ENCODE results near the gene TMSB4Y. TPM values are rescaled to one million over a fixed set of nuclear protein-coding genes. Genes with fewer than 3 reads are reported as not detected.
A peak's percentile ranks its signal among the peaks of the same experiment; 100 is the strongest.

TMSB4Y gene
- total and polyA plus RNA-seq, 2 of the 13 experiments (the other 11 are each of a cell fraction or from before 2014, with no cell fraction given): 0.15 to 0.49 TPM

DNA sequence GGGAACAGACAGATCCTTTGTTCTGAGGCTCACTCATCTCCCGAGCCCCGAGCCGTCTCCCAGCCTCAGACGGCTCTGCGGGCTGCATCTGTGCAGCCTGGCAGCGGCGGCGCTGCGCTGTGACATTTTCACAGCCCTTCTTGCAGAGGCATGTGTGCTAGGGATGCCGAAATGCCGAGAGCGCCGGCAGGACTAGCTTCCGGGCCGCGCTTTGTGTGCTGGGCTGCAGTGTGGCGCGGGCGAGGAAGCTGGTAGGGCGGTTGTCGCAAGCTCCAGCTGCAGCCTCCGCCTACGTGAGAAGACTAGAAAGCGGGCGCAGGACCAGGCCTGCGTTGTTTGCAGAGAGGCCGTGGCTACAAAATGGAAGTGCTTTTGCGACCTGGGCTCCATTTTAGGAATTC, at the start of gene TMSB4Y (continued):
- TF ChIP-seq, protein P1, sequence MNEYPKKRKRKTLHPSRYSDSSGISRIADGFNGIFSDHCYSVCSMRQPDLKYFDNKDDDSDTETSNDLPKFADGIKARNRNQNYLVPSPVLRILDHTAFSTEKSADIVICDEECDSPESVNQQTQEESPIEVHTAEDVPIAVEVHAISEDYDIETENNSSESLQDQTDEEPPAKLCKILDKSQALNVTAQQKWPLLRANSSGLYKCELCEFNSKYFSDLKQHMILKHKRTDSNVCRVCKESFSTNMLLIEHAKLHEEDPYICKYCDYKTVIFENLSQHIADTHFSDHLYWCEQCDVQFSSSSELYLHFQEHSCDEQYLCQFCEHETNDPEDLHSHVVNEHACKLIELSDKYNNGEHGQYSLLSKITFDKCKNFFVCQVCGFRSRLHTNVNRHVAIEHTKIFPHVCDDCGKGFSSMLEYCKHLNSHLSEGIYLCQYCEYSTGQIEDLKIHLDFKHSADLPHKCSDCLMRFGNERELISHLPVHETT (CRISPR knock-in tag; conservative IDR thresholded peaks at IDR 0.05): no peak
- TF ChIP-seq, protein P2, sequence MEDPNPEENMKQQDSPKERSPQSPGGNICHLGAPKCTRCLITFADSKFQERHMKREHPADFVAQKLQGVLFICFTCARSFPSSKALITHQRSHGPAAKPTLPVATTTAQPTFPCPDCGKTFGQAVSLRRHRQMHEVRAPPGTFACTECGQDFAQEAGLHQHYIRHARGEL (CRISPR knock-in tag; IDR thresholded peaks at IDR 0.05): no peak
- TF ChIP-seq, protein P3, sequence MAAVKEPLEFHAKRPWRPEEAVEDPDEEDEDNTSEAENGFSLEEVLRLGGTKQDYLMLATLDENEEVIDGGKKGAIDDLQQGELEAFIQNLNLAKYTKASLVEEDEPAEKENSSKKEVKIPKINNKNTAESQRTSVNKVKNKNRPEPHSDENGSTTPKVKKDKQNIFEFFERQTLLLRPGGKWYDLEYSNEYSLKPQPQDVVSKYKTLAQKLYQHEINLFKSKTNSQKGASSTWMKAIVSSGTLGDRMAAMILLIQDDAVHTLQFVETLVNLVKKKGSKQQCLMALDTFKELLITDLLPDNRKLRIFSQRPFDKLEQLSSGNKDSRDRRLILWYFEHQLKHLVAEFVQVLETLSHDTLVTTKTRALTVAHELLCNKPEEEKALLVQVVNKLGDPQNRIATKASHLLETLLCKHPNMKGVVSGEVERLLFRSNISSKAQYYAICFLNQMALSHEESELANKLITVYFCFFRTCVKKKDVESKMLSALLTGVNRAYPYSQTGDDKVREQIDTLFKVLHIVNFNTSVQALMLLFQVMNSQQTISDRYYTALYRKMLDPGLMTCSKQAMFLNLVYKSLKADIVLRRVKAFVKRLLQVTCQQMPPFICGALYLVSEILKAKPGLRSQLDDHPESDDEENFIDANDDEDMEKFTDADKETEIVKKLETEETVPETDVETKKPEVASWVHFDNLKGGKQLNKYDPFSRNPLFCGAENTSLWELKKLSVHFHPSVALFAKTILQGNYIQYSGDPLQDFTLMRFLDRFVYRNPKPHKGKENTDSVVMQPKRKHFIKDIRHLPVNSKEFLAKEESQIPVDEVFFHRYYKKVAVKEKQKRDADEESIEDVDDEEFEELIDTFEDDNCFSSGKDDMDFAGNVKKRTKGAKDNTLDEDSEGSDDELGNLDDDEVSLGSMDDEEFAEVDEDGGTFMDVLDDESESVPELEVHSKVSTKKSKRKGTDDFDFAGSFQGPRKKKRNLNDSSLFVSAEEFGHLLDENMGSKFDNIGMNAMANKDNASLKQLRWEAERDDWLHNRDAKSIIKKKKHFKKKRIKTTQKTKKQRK (IDR thresholded peaks at IDR 0.05; ENCODE audit: low read length): no peak
- TF ChIP-seq ZIK1 (CRISPR knock-in tag; IDR thresholded peaks at IDR 0.05; ENCODE audit: borderline replicate concordance, low read depth) (no peak), SP1 (IDR thresholded peaks at IDR 0.05) (no peak), SP1 (CRISPR knock-in tag; IDR thresholded peaks at IDR 0.05) (no peak), ZNF816 (CRISPR knock-in tag; IDR thresholded peaks at IDR 0.05; ENCODE audit: borderline replicate concordance) (no peak), SMC3 (IDR thresholded peaks at IDR 0.05; ENCODE audit: low read length) (no peak), ZNF629 (CRISPR knock-in tag; conservative IDR thresholded peaks at IDR 0.05) (no peak), ZNF282 (IDR thresholded peaks at IDR 0.05; ENCODE audit: partially characterized antibody) (no peak), MAFK (conservative IDR thresholded peaks at IDR 0.05 in 1 of 2, IDR thresholded peaks at IDR 0.05 in 1 of 2; ENCODE audit: low read length in 2 of 2) (no peak), BORCS8-MEF2B (CRISPR knock-in tag; IDR thresholded peaks at IDR 0.05) (peak; percentile 20; the same call in 1 of the 2 replicates), THYN1 (CRISPR knock-in tag; IDR thresholded peaks at IDR 0.05; ENCODE audit: borderline replicate concordance, low read depth) (no peak), ZNF766 (CRISPR knock-in tag; IDR thresholded peaks at IDR 0.05; ENCODE audit: borderline replicate concordance) (no peak)
- TF ChIP-seq, protein P4, sequence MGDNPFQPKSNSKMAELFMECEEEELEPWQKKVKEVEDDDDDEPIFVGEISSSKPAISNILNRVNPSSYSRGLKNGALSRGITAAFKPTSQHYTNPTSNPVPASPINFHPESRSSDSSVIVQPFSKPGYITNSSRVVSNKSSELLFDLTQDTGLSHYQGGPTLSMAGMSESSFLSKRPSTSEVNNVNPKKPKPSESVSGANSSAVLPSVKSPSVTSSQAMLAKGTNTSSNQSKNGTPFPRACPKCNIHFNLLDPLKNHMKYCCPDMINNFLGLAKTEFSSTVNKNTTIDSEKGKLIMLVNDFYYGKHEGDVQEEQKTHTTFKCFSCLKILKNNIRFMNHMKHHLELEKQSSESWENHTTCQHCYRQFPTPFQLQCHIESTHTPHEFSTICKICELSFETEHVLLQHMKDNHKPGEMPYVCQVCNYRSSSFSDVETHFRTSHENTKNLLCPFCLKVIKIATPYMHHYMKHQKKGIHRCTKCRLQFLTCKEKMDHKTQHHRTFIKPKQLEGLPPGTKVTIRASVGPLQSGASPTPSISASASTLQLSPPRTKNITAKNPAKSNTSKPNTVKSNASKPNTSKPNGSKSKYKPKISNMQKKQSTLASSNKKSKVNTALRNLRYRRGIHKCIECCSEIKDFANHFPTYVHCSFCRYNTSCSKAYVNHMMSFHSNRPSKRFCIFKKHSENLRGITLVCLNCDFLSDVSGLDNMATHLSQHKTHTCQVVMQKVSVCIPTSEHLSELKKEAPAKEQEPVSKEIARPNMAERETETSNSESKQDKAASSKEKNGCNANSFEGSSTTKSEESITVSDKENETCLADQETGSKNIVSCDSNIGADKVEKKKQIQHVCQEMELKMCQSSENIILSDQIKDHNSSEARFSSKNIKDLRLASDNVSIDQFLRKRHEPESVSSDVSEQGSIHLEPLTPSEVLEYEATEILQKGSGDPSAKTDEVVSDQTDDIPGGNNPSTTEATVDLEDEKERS (CRISPR knock-in tag; IDR thresholded peaks at IDR 0.05): no peak
- TF ChIP-seq, protein P5, sequence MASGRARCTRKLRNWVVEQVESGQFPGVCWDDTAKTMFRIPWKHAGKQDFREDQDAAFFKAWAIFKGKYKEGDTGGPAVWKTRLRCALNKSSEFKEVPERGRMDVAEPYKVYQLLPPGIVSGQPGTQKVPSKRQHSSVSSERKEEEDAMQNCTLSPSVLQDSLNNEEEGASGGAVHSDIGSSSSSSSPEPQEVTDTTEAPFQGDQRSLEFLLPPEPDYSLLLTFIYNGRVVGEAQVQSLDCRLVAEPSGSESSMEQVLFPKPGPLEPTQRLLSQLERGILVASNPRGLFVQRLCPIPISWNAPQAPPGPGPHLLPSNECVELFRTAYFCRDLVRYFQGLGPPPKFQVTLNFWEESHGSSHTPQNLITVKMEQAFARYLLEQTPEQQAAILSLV (CRISPR knock-in tag; IDR thresholded peaks at IDR 0.05; ENCODE audit: borderline replicate concordance): no peak
- TF ChIP-seq, protein P6, sequence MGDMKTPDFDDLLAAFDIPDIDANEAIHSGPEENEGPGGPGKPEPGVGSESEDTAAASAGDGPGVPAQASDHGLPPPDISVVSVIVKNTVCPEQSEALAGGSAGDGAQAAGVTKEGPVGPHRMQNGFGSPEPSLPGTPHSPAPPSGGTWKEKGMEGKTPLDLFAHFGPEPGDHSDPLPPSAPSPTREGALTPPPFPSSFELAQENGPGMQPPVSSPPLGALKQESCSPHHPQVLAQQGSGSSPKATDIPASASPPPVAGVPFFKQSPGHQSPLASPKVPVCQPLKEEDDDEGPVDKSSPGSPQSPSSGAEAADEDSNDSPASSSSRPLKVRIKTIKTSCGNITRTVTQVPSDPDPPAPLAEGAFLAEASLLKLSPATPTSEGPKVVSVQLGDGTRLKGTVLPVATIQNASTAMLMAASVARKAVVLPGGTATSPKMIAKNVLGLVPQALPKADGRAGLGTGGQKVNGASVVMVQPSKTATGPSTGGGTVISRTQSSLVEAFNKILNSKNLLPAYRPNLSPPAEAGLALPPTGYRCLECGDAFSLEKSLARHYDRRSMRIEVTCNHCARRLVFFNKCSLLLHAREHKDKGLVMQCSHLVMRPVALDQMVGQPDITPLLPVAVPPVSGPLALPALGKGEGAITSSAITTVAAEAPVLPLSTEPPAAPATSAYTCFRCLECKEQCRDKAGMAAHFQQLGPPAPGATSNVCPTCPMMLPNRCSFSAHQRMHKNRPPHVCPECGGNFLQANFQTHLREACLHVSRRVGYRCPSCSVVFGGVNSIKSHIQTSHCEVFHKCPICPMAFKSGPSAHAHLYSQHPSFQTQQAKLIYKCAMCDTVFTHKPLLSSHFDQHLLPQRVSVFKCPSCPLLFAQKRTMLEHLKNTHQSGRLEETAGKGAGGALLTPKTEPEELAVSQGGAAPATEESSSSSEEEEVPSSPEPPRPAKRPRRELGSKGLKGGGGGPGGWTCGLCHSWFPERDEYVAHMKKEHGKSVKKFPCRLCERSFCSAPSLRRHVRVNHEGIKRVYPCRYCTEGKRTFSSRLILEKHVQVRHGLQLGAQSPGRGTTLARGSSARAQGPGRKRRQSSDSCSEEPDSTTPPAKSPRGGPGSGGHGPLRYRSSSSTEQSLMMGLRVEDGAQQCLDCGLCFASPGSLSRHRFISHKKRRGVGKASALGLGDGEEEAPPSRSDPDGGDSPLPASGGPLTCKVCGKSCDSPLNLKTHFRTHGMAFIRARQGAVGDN (CRISPR knock-in tag; IDR thresholded peaks at IDR 0.05): peak; percentile 85
